Tibial nerve (tissue), 4 donors: ENCODE measurements around the gene ZNRF1. TPM values are rescaled to one million over a fixed set of nuclear protein-coding genes. Genes with fewer than 3 reads are reported as not detected.

Experiments
- DNase-seq, 2 donors: peaks; one replicate each; pipeline ENCODE4 v3.0.0-alpha.2; 2019; ENCODE audit warnings: low spot score in 2 of 2
- H3K27ac ChIP-seq, 4 donors: fragments of 200-600 bp; sonication (generic) in 3 of 4; one replicate each; pipeline ENCODE4 v1.5.1; 2017 to 2019; ENCODE audit warnings: mild to moderate bottlenecking in 1 of 4
- H3K27me3 ChIP-seq, 2 donors: fragments of 200-600 bp; sonication (generic) in 1 of 2; one replicate each; pipeline versions ENCODE4 v1.5.1 to v1.6.0; 2017 to 2019
- H3K36me3 ChIP-seq, 3 donors: fragments of 200-600 bp; sonication (generic); one replicate each; pipeline ENCODE4 v1.5.1; 2018 to 2019
- H3K4me1 ChIP-seq, 4 donors: fragments of 200-600 bp; sonication (generic) in 3 of 4; one replicate each; pipeline ENCODE4 v1.5.1; 2017 to 2019
- H3K4me3 ChIP-seq, 4 donors: fragments of 200-600 bp; sonication (generic) in 3 of 4; one replicate each; pipeline ENCODE4 v1.5.1; 2017 to 2019; ENCODE audit warnings: mild to moderate bottlenecking in 1 of 4, moderate library complexity in 1 of 4
- H3K9me3 ChIP-seq, 4 donors: fragments of 200-600 bp; sonication (generic) in 3 of 4; one replicate each; pipeline ENCODE4 v1.5.1; 2017 to 2019
- EP300 ChIP-seq, 2 donors: sonication (generic); formaldehyde crosslinking; IDR thresholded peaks; one replicate each; pipeline ENCODE4 v1.6.1; 2017; ENCODE audit warnings: antibody characterized with exemption in 2 of 2, mild to moderate bottlenecking in 1 of 2
- POLR2A ChIP-seq, 2 donors: fragments of 450-650 bp; IDR thresholded peaks; one replicate each; pipeline ENCODE4 v1.6.1; 2017; ENCODE audit warnings: antibody characterized with exemption in 2 of 2, mild to moderate bottlenecking in 2 of 2, moderate library complexity in 2 of 2
- WGBS, 2 donors: methylation state at CpG; one replicate each; pipeline ENCODE4 v1.1.5; 2018; 5-methylcytosine and 5-hydroxymethylcytosine counted together
- total RNA-seq, 4 donors: library from RNA; depleted of rRNA; stranded (reverse); fragments of >200 nt; gene quantifications; one replicate each; pipeline ENCODE4 v1.1.0, GENCODE V29; 2016
- TF ChIP-seq, protein P1 (sequence below), 5 experiments: fragments of 200-600 bp in 3 of 5; fragments of 450-650 bp in 2 of 5; sonication (generic) in 3 of 5; IDR thresholded peaks; one replicate each; pipeline ENCODE4 v1.5.1; 2016 to 2019; ENCODE audit warnings: antibody characterized with exemption in 5 of 5, mild to moderate bottlenecking in 3 of 5, moderate library complexity in 2 of 5

ZNRF1 gene
- total RNA-seq, 4 donors from 2014 or later = 10.3 to 31.4 (median 14.7) TPM

DNA sequence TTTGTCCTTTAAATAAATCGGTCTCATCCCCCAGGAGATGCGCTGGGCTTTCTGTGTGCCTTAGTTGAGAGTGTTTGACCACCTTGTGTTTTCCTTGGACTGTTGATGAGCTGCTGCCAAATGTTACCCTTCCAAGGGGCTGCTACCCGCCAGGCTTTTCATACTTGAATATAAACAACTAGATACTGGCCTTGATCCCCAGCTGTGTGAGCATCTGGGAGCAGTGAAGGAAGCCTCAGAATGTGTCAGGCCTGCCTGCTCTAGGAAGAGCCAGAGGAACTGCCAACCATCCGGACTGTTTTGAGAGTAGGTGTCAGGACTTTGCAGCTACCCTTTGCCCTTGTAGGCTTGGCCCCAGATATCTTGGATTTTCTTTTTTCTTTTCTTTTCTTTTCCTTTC is 60.0 kb downstream of the ZNRF1 start:
- Histone ChIP-seq H3K4me1 (peaks cover 0 to 28% (median 10%) of the 10 kb centered on the region in 4 donors), H3K27ac (no peak overlapping the region), H3K27me3 (no peaks in the 10 kb centered on the region), H3K36me3 (no peaks in the 10 kb centered on the region), H3K9me3 (no peaks in the 10 kb centered on the region), H3K4me3 (no peak overlapping the region)
- WGBS, 2 donors = 72 to 90% methylated on average over 4 of the region's 4 CpGs
- TF ChIP-seq EP300 (IDR thresholded peaks at IDR 0.05) (no peak), POLR2A (IDR thresholded peaks at IDR 0.05) (no peak)
- TF ChIP-seq, protein P1, sequence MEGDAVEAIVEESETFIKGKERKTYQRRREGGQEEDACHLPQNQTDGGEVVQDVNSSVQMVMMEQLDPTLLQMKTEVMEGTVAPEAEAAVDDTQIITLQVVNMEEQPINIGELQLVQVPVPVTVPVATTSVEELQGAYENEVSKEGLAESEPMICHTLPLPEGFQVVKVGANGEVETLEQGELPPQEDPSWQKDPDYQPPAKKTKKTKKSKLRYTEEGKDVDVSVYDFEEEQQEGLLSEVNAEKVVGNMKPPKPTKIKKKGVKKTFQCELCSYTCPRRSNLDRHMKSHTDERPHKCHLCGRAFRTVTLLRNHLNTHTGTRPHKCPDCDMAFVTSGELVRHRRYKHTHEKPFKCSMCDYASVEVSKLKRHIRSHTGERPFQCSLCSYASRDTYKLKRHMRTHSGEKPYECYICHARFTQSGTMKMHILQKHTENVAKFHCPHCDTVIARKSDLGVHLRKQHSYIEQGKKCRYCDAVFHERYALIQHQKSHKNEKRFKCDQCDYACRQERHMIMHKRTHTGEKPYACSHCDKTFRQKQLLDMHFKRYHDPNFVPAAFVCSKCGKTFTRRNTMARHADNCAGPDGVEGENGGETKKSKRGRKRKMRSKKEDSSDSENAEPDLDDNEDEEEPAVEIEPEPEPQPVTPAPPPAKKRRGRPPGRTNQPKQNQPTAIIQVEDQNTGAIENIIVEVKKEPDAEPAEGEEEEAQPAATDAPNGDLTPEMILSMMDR (IDR thresholded peaks at IDR 0.05) = no peak
- DNase-seq = no peak

GRCh38 chr16:75059411-75059810 is 60.6 kb downstream of the ZNRF1 start:
- Histone ChIP-seq H3K27me3 (no peaks in the 10 kb centered on the region), H3K9me3 (no peaks in the 10 kb centered on the region), H3K36me3 (no peaks in the 10 kb centered on the region), H3K27ac (no peak overlapping the region), H3K4me1 (peaks cover 0 to 22% (median 6%) of the 10 kb centered on the region in 4 donors), H3K4me3 (no peak overlapping the region)
- 94 to 96% methylated on average over 5 of the region's 5 CpGs for WGBS, 2 donors
- no peak for TF ChIP-seq POLR2A (IDR thresholded peaks at IDR 0.05)
- TF ChIP-seq, protein P1 (IDR thresholded peaks at IDR 0.05) = no peak
- TF ChIP-seq EP300 (IDR thresholded peaks at IDR 0.05) = no peak
- no peak for DNase-seq

GRCh38 chr16:75060723-75061122 is 61.9 kb downstream of the ZNRF1 start:
- Histone ChIP-seq H3K4me3 (no peak overlapping the region), H3K9me3 (no peaks in the 10 kb centered on the region), H3K4me1 (peaks cover 0 to 17% (median 0%) of the 10 kb centered on the region in 4 donors), H3K36me3 (no peaks in the 10 kb centered on the region), H3K27me3 (no peaks in the 10 kb centered on the region), H3K27ac (no peak overlapping the region)
- 68 to 84% methylated on average over 8 of the region's 8 CpGs for WGBS, 2 donors
- TF ChIP-seq POLR2A (IDR thresholded peaks at IDR 0.05) (no peak), EP300 (IDR thresholded peaks at IDR 0.05) (no peak)
- TF ChIP-seq, protein P1 (IDR thresholded peaks at IDR 0.05) = no peak
- no peak for DNase-seq

- Histone ChIP-seq H3K27me3 (no peaks in the 10 kb centered on the region), H3K4me1 (peaks cover 0 to 17% (median 0%) of the 10 kb centered on the region in 4 donors), H3K27ac (no peak overlapping the region), H3K4me3 (no peak overlapping the region), H3K9me3 (no peaks in the 10 kb centered on the region), H3K36me3 (no peaks in the 10 kb centered on the region)
- no peak for DNase-seq
- 69 to 77% methylated on average over 3 of the region's 3 CpGs for WGBS, 2 donors
- TF ChIP-seq POLR2A (IDR thresholded peaks at IDR 0.05) = no peak
- TF ChIP-seq, protein P1 (IDR thresholded peaks at IDR 0.05) = no peak
- no peak for TF ChIP-seq EP300 (IDR thresholded peaks at IDR 0.05)
These were observed 62.8 kb downstream of the ZNRF1 start for GRCh38 chr16:75061669-75062068.

DNA sequence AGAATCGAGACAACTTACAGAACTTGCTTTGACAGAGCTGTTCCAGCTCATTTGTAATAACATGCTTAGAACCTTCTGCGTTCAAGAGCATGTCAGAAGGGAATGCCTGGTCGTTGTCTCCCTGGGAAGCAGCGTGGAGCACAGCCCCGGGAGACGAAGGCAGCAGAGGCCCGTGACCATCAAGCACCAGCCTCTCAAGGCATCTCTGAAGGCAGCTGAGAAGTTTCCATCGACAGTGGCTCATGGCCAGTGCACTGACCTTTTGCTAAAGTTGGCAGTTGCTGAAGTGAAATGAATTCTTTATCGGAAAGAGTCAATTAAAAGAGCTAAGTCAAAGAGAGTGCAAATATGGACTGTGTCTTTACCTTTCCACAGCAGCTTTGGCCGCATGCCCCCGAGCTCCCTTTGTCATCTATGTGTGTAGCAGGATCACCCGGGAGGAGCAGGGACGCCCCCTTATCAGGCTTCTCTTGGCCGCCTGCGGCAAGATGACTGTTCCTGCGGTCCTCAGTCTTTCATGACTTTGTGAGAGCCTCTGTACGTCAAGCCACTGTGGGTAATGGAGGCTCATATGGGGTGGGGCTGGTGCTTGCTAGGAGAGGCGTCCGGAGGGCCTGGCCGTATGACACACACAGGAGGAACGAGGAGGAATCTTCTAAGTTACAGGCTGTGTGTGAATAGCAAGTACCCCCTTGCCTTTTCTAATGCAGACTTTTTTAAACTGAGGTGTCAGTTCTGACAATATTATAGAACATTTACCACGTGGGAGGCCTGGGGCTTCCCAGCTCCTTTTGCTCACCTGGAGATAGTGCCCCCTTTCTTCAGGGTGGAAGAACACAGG is 63.5 kb downstream of the ZNRF1 start:
- Histone ChIP-seq H3K27ac (no peak overlapping the region), H3K36me3 (no peaks in the 10 kb centered on the region), H3K4me3 (no peak overlapping the region), H3K4me1 (peaks cover 0 to 17% (median 0%) of the 10 kb centered on the region in 4 donors), H3K27me3 (no peaks in the 10 kb centered on the region), H3K9me3 (no peaks in the 10 kb centered on the region)
- DNase-seq = no peak
- TF ChIP-seq, protein P1 (IDR thresholded peaks at IDR 0.05) = no peak
- TF ChIP-seq EP300 (IDR thresholded peaks at IDR 0.05) = no peak
- TF ChIP-seq POLR2A (IDR thresholded peaks at IDR 0.05) = no peak
- 58 to 69% methylated on average over 22 of the region's 22 CpGs for WGBS, 2 donors
